GM19328 (cell line): ENCODE results near the gene ATP6V1B1.
"Not testable (repeated sequence)": the region's sequence is repeated elsewhere in the genome, so short reads cannot be mapped to it uniquely, and the experiment has no call there.

Experiments used
- ATAC-seq: cut with Tn5 transposase; IDR thresholded peaks from one replicate; pipeline ENCODE4 v1.9.1; 2021; ENCODE audit warnings: mild to moderate bottlenecking, moderate library complexity; ENCODE audit not compliant: unreplicated experiment

Gene ATP6V1B1

GRCh38 chr2:71005271-71006202, 69.8 kb downstream of the ATP6V1B1 start:
- no peak for ATAC-seq

DNA sequence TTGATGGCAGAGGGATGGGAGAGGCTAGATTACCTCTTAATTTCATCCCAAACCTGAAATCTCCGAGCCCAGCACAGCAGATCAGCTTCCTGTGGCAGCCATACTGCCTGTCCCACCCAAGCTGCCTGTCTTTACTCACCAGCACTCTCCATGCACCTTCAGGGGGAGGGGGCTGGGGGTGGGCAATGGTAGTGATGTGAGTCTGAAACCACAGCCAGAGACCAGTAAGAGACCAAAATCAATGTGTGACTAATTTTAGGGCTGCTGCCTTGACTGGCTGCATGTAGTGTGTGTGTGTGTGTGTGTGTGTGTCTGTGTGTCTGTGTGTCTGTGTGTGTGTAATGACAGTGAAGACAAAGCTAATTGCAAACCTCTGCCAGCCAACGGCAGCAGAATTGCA, 70.6 kb downstream of the ATP6V1B1 start:
- no peak for ATAC-seq

DNA sequence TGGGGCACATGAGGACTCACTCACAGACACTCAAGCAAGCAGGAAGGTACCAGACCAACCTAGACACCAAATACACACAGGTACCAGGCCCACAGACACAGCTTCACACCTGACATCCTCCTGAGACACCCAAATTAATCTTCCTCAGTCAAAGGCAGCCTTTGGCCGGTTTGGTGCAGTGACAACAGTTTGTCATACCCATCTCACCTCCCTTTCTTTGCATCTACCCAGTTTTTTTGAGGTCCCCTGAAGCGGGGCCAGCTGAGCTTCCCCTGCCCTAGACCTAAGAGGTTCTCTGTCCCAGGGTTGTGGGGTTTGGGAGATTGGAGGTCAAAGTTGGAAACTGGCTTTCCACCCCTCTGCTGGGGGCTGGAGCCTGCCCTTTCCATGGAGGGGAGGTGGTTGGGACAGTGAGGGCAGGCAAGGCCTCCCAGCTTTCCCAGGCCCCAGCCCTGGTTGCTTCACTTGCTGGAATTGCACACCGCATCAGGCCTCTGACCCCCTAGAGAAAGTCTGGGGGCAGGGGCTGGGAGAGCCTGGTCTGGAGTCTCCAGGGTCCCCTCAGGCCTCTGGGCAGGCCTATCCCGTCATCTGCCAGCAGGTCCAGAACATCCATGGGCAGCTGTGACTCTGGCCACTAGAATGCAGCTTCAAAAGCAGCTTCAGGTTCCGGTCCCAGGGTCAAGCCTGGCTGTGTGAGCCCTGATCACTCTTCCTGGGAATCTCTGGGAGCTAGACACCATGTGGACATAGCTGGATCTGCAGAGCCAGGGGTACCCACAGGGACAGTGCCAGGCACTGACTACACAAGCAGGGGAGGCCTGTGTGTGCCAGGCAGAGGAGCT, 71.5 kb downstream of the ATP6V1B1 start:
- ATAC-seq, result no peak

GRCh38 chr2:71008342-71008741, 72.6 kb downstream of the ATP6V1B1 start:
- ATAC-seq, result no peak

DNA sequence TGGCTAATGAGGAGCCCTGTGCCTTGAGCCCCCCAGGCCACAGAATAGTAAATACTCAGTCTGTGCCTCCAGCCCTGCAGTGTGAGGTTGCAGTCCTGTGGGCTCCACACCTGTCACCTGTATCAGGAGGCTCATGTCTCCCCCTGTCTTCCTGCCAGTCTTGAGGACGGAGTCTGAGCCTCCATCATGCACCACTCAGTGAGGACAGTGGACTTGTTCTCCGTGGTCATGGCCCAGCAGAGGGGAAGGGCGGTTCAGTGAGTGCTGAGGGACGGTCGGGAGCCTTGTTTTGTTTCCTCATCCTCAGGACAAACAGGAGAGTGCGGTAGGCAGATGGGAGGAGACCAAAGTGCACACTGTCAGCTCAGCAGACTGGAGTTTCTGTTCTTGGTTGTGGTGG, 76.1 kb downstream of the ATP6V1B1 start:
- not testable (repeated sequence) for ATAC-seq
